Activated naive CD8-positive, alpha-beta T cell treated with anti-CD3 and anti-CD28 coated beads, Interleukin-2, amount 10 ng/mL, durations not matched to agents 7 days and 5 days (primary cell): ENCODE results near the gene ECHS1. TPM values are rescaled to one million over a fixed set of nuclear protein-coding genes. Genes with fewer than 3 reads are reported as not detected.
"Not testable (repeated sequence)": the region's sequence is repeated elsewhere in the genome, so short reads cannot be mapped to it uniquely, and the experiment has no call there.

Experiments
- ATAC-seq: fragments of 150-1000 bp; cut with Tn5 transposase; one replicate; pipeline ENCODE4 v1.10.0; 2021; ENCODE audit warnings: low read depth, moderate library complexity
- POLR2A ChIA-PET: fragments of 350-600 bp; sonication (Branson Sonifier 250); formaldehyde crosslinking; loops from one replicate; lab custom pipeline; 2021; ENCODE audit warnings: antibody characterized with exemption; lab: Charles Lee
- DNase-seq: peaks from one replicate; pipeline ENCODE4 v3.0.0; 2021
- H3K27ac Mint-ChIP-seq: one replicate; pipeline ENCODE4 v1.8.0; 2022; ENCODE audit warnings: mild to moderate bottlenecking, mixed read lengths
- H3K27me3 Mint-ChIP-seq: one replicate; pipeline ENCODE4 v1.8.0; 2022; ENCODE audit warnings: mild to moderate bottlenecking, moderate library complexity, mixed read lengths
- H3K36me3 Mint-ChIP-seq: one replicate; pipeline ENCODE4 v1.8.0; 2021; ENCODE audit warnings: mild to moderate bottlenecking, mixed read lengths
- H3K4me1 Mint-ChIP-seq: one replicate; pipeline ENCODE4 v1.8.0; 2021; ENCODE audit warnings: mixed read lengths
- H3K4me3 Mint-ChIP-seq: one replicate; pipeline ENCODE4 v1.8.0; 2022; ENCODE audit warnings: mild to moderate bottlenecking, moderate library complexity, mixed read lengths
- H3K9me3 Mint-ChIP-seq: one replicate; pipeline ENCODE4 v1.8.0; 2021; ENCODE audit warnings: mixed read lengths
- total RNA-seq, 2 experiments: library from RNA; stranded (reverse); gene quantifications; one replicate each; pipeline ENCODE4 v1.2.3, GENCODE V29; 2021

The ECHS1 gene
- total RNA-seq, 2 experiments from 2014 or later, result 33.5 to 36.1 TPM

DNA sequence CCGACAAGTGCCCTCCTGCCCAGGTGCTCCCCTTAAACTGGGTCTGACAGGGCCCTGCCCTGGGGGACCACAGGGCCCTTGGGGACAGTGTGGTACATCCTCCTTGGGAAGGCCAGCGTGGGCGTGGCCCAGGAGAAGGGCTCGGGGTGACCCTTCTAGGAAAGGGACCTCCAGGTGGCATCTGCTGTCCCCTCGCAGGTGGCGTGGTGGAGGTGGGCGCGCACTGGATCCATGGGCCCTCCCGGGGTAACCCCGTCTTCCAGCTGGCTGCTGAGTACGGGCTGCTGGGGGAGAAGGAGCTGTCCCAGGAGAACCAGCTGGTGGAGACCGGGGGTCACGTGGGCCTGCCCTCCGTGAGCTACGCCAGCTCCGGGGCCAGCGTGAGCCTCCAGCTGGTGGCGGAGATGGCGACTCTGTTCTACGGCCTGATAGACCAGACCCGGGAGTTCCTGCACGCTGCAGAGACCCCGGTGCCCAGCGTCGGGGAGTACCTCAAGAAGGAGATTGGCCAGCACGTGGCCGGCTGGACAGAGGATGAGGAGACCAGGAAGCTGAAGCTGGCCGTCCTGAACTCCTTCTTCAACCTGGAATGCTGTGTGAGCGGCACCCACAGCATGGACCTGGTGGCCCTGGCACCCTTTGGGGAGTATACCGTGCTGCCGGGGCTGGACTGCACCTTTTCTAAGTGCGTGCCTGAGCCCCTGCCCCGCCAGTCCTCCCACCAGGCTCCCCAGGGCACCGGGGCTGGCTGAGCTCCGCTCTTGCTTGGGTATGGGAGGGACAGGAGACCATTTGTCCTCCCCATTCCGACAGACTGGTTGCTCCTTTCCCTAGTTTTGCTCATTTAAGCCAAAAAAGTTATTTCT is 6.9 kb upstream of the ECHS1 start:
- Mint-ChIP-seq H3K27ac (no peak overlapping the region), H3K27me3 (peaks cover 10% of the 10 kb centered on the region), H3K4me3 (peak overlapping the region; percentile 64), H3K4me1 (peaks cover 2% of the 10 kb centered on the region), H3K36me3 (no peaks in the 10 kb centered on the region), H3K9me3 (no peaks in the 10 kb centered on the region)
- no peak for ATAC-seq
- POLR2A ChIA-PET, result no interaction called here
- no peak for DNase-seq

GRCh38 chr10:133379152-133379800 is 6.1 kb upstream of the ECHS1 start, which contains the start of gene PAOX:
Gene PAOX, plus strand, starts transcription at chr10:133379262. Its CDS starts 55 bp downstream, at chr10:133379317.
- no peaks in the 10 kb centered on the region for H3K36me3 Mint-ChIP-seq
- ATAC-seq (peak; percentile 48), DNase-seq (peak; percentile 81)
- POLR2A ChIA-PET, result interaction anchor here (2.9 kb wide), 1 partner anchor 11 kb away, joined by 18 read pairs; no protein-coding TSS in a partner anchor
- peaks cover 6% of the 10 kb centered on the region for H3K4me1 Mint-ChIP-seq
- no peaks in the 10 kb centered on the region for H3K9me3 Mint-ChIP-seq
- H3K27me3 Mint-ChIP-seq, result peaks cover 12% of the 10 kb centered on the region
- peak within 1 kb of the TSS; percentile 76 for H3K4me3 Mint-ChIP-seq
- no peak within 1 kb of the TSS for H3K27ac Mint-ChIP-seq

DNA sequence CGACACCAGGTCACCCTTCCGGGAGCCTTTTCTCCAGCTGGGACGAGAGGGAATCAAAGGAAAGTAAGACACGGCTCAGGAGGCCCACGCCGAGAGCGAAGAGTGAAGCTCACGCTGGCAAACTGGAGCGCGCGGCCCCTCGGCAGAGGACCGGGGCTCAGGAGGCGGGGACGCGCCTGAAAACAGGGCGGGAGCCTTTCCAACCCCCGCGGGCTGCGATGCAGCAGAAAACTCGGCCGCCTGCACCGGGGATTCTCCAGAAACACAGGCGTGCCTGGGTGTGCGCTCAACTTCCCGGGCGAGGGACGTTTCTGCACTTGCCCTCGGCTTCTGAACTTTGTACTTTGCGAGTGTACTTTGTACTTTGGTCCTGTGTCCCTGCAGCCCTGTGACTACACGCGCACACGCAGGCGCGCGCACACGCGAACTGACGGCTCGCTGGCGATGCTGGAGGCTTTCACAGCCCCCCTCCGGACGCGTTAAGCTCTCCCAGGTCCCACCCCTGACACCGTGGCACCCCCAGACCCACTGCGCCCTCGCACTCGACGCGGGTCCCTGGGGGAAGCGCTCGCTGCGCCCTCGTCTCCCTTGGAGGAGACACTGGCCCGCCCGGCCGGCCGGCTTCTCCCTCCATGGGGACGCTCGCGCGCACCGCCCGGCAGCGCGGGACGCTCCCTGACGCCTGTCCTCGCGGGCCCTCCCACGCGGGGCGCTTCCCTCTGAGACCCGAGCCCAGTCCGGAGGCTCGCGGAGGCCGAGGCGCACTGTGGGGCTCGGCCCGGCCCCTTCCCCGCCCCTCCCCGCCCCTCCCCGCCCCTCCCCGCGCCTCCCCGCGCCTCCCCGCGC is 5.3 kb upstream of the ECHS1 start:
- no peak overlapping the region for H3K27ac Mint-ChIP-seq
- H3K27me3 Mint-ChIP-seq, result peaks cover 12% of the 10 kb centered on the region
- no peaks in the 10 kb centered on the region for H3K36me3 Mint-ChIP-seq
- POLR2A ChIA-PET, result interaction anchor here (2.9 kb wide), 1 partner anchor 12 kb away, joined by 18 read pairs; no protein-coding TSS in a partner anchor
- DNase-seq (peak; percentile 82), ATAC-seq (peak; percentile 58)
- H3K4me1 Mint-ChIP-seq, result peaks cover 9% of the 10 kb centered on the region
- H3K9me3 Mint-ChIP-seq, result no peaks in the 10 kb centered on the region
- H3K4me3 Mint-ChIP-seq, result peak overlapping the region; percentile 76

DNA sequence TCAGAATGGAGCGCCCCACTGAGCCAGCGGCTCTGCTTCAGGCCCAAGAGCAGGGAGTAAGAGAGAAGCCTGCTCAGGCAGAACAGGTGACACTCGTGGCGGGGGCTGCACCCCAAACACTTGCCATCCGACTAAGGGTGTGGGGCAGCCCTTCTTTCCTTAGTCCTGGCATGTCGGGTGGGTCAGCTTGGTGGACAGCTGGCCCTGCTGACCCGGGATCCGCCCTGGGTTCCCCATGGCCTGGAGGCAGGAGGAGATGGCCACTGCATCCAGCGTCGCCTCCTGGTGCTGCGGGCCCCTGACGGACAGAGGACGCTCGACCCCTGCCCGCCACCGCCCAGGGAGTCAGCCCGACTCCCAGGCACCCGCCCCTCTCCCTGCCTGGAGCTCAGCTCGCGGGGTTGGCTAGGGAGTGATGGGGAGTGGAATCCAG is 4.7 kb upstream of the ECHS1 start:
- peak overlapping the region; percentile 76 for H3K4me3 Mint-ChIP-seq
- DNase-seq (no peak), ATAC-seq (no peak)
- H3K9me3 Mint-ChIP-seq, result no peaks in the 10 kb centered on the region
- peaks cover 9% of the 10 kb centered on the region for H3K4me1 Mint-ChIP-seq
- no peaks in the 10 kb centered on the region for H3K36me3 Mint-ChIP-seq
- H3K27me3 Mint-ChIP-seq, result peaks cover 12% of the 10 kb centered on the region
- H3K27ac Mint-ChIP-seq, result no peak overlapping the region
- POLR2A ChIA-PET, result interaction anchor here (2.9 kb wide), 1 partner anchor 13 kb away, joined by 18 read pairs; no protein-coding TSS in a partner anchor

DNA sequence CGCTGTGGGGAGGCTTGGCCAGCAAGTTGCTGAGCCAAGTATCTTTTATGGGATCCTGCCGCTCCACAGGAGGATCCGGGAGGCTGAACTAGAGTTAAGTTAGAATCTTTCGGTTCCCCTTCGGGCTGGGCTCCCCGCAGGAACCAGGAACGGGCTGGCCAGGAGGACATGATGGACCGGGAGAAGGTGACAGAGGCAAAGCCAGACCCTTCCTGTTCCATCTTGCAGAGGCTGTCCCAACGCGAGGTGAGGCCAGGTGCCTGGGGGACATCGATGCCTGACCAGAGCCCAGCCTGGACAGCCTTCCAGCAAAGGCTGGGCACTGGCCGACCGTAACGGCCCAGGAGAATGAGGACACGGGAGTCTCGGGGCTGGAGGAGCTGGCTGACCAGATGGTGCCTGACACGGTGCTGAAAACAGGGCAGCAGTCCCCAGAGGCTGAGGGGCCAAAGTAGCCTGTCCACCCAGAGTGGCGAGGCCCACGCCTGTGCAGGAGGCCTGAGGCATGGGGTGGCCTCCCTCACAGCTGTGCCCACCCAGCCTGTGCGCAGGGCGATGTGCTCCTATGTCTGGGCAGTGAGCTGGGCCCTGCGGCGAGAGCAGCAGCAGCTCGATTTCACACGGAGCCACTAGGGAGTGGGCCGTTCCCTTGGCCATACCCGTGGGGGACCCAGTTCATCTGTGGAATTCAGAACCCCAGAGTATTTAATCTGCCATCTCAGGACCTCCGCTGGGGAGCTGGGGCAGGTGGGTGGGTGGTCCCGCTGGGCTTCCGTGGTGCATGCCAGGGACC is 4.1 kb upstream of the ECHS1 start:
- no peak for DNase-seq
- POLR2A ChIA-PET, result interaction anchor here (2.9 kb wide), 1 partner anchor 13 kb away, joined by 18 read pairs; no protein-coding TSS in a partner anchor
- Mint-ChIP-seq H3K27ac (no peak overlapping the region), H3K36me3 (no peaks in the 10 kb centered on the region), H3K27me3 (peaks cover 12% of the 10 kb centered on the region), H3K4me1 (peaks cover 9% of the 10 kb centered on the region), H3K4me3 (peak overlapping the region; percentile 76), H3K9me3 (no peaks in the 10 kb centered on the region)
- ATAC-seq, result no peak

DNA sequence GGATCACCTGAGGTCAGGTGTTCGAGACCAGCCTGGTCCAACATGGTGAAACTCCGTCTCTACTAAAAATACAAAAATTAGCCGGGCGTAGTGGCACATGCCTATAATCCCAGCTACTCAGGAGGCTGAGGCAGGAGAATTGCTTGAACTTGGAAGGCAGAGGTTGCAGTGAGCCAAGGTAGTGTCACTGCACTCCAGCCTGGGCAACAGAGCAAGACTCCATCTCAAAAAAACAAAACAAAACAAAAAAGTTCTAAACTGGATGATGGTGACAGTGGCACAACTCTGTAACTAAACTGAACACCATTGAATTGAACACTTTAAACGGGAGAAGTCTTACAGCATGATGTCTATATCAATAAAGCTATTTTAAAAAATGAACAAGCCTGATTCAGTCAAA is 3.0 kb upstream of the ECHS1 start:
- ATAC-seq, H3K4me1 Mint-ChIP-seq, H3K9me3 Mint-ChIP-seq, DNase-seq, H3K36me3 Mint-ChIP-seq, POLR2A ChIA-PET: not testable (repeated sequence)
- Mint-ChIP-seq H3K27ac (peak overlapping the region; percentile 56), H3K4me3 (peak overlapping the region; percentile 37), H3K27me3 (peaks cover 12% of the 10 kb centered on the region)

GRCh38 chr10:133375357-133376115 is 2.4 kb upstream of the ECHS1 start:
- Mint-ChIP-seq H3K9me3 (no peaks in the 10 kb centered on the region), H3K27ac (no peak overlapping the region), H3K36me3 (peaks cover 1% of the 10 kb centered on the region), H3K4me3 (no peak overlapping the region), H3K4me1 (peaks cover 8% of the 10 kb centered on the region), H3K27me3 (peaks cover 12% of the 10 kb centered on the region)
- DNase-seq, result no peak
- POLR2A ChIA-PET, result no interaction called here
- no peak for ATAC-seq

DNA sequence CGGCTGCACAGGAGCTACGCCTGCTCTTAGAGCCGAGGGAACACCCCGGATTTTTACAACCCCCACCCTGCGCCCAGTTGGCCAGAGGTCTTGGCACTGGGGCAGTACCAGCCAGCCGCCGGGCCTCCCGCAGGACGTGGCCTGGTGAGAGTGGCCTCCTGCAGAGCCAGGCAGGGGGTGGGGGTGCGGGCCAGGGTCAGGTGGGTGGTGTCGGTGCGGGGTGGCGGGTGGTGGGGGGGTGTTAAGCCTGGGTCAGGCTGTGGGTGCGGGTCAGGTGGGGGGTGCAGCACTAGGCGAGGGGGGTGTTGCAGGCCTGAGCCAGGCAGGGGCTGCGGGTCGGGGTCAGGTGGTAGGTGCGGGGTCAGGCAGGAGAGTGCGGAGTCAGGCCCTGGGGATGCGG is 647 bp downstream of the ECHS1 start:
- Mint-ChIP-seq H3K4me1 (peaks cover 8% of the 10 kb centered on the region), H3K27ac (no peak overlapping the region), H3K4me3 (peak overlapping the region; percentile 71), H3K27me3 (peaks cover 12% of the 10 kb centered on the region), H3K36me3 (peaks cover 2% of the 10 kb centered on the region), H3K9me3 (no peaks in the 10 kb centered on the region)
- no peak for ATAC-seq
- DNase-seq, result no peak
- POLR2A ChIA-PET, result interaction anchor here (1.3 to 1.4 kb wide), 2 partner anchors 15 to 36 kb away, joined by 3 to 4 read pairs; partner anchors contain the start of gene CALY

DNA sequence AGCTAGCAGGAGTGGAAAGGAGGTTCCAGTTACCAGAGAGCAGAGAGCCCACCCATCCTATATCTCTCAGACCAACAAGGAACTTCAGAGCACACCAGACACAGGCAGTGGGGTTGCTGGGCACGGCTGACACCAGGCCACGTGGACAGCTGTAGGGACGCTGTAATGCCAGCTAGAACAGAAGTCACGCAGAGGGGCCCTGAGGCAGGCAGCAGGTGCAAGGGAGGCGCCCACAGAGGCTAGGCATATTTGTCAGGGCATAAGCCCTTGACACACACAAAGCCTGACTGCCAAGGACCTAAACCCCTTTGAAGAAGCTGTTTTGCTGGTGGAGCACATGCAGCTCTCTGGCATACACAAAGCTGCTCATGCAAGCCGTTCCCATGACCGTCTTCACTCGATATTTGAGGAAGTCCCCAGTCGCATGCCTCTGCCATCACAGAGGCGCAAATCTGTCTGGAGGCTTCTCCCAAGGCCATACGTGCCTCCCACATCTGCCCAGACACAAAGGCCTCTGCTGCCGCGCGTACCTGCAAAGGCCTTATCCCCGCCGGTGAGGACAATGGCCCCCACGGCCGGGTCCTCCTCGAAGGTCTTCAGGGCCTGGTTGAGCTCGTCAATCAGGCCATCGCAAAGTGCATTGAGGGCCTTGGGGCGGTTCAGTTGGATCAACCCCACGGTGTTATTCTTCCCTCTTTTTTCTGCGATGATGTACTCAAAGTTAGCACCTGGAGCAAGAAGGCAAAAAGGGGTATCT is 2.9 kb downstream of the ECHS1 start:
- POLR2A ChIA-PET, result no interaction called here
- Mint-ChIP-seq H3K27me3 (peaks cover 4% of the 10 kb centered on the region), H3K27ac (no peak overlapping the region), H3K4me3 (no peak overlapping the region), H3K4me1 (peaks cover 8% of the 10 kb centered on the region), H3K9me3 (no peaks in the 10 kb centered on the region), H3K36me3 (peaks cover 2% of the 10 kb centered on the region)
- DNase-seq (no peak), ATAC-seq (no peak)

- peaks cover 2% of the 10 kb centered on the region for H3K4me1 Mint-ChIP-seq
- H3K27ac Mint-ChIP-seq, result no peak overlapping the region
- no peak for DNase-seq
- H3K4me3 Mint-ChIP-seq, result no peak overlapping the region
- peaks cover 2% of the 10 kb centered on the region for H3K36me3 Mint-ChIP-seq
- H3K9me3 Mint-ChIP-seq, result no peaks in the 10 kb centered on the region
- ATAC-seq, result no peak
- no peaks in the 10 kb centered on the region for H3K27me3 Mint-ChIP-seq
- POLR2A ChIA-PET, result no interaction called here
Observed at GRCh38 chr10:133368153-133368552, 5.0 kb downstream of the ECHS1 start.

GRCh38 chr10:133367461-133367860 is 5.7 kb downstream of the ECHS1 start:
- H3K4me3 Mint-ChIP-seq, H3K27me3 Mint-ChIP-seq, POLR2A ChIA-PET, H3K4me1 Mint-ChIP-seq, DNase-seq, H3K36me3 Mint-ChIP-seq, ATAC-seq, H3K27ac Mint-ChIP-seq, H3K9me3 Mint-ChIP-seq: not testable (repeated sequence)
